Epithelial cell of proximal tubule (primary cell): Measurements from ENCODE around the gene PGK1. TPM values are rescaled to one million over a fixed set of nuclear protein-coding genes. Genes with fewer than 3 reads are reported as not detected.

Source experiments
- DNase-seq: peaks from one replicate; pipeline ENCODE4 v3.0.0-alpha.2; 2011; ENCODE audit warnings: low read depth
- H3K4me3 ChIP-seq: 2 replicates; pipeline ENCODE4 v1.5.1; 2011; ENCODE audit warnings: low read depth, mild to moderate bottlenecking, low read length
- total RNA-seq: library from RNA; depleted of rRNA; stranded (reverse); fragments of >200 nt; gene quantifications from 2 replicates; pipeline ENCODE4 v1.2.3, GENCODE V29; 2015
- TF ChIP-seq, protein P1 (sequence below): conservative IDR thresholded peaks from 2 replicates; pipeline ENCODE4 v1.5.1; 2012; ENCODE audit warnings: low read depth, mild to moderate bottlenecking, low read length

PGK1 gene
- total RNA-seq, 1 donor from 2014 or later = 729 TPM

DNA sequence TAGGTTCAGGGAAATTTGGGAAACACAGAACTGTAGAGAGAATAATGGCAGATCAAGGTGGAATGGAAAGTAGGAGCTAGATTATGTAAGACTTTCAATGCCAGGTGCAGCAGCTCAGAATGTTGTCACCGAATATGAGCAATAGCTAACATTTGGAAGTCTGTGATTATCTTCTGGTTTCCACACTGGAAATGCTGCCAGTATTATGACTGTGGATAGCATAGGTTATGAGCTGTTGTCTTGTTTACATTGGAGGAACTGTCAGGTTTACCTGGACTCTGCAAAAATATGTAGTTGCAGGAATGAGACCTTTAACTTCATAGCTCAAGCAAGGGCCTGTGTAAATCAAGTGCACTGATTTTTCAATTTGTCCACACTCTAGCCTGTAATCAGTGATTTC, 61.4 kb downstream of the PGK1 start:
- TF ChIP-seq, protein P1, sequence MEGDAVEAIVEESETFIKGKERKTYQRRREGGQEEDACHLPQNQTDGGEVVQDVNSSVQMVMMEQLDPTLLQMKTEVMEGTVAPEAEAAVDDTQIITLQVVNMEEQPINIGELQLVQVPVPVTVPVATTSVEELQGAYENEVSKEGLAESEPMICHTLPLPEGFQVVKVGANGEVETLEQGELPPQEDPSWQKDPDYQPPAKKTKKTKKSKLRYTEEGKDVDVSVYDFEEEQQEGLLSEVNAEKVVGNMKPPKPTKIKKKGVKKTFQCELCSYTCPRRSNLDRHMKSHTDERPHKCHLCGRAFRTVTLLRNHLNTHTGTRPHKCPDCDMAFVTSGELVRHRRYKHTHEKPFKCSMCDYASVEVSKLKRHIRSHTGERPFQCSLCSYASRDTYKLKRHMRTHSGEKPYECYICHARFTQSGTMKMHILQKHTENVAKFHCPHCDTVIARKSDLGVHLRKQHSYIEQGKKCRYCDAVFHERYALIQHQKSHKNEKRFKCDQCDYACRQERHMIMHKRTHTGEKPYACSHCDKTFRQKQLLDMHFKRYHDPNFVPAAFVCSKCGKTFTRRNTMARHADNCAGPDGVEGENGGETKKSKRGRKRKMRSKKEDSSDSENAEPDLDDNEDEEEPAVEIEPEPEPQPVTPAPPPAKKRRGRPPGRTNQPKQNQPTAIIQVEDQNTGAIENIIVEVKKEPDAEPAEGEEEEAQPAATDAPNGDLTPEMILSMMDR = no peak
- no peak overlapping the region for H3K4me3 ChIP-seq
- DNase-seq = no peak

DNA sequence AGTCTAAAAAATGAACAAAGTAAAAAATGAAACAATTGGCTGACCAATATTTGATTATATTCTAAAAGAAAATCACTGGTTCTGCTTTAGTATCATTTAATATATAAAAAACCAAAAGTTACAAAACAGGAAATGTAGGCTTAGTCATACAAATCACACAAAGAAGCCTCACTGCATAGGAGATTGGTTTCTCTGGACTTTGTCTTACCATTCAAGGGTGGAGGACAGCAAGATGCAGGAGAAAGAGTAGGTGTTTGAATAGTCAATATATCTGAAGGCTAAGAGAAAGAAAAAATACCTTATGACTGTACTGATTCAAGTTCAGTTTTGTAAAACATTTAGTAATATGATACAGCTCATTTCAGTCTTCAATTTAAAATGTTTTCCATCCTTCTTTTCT, 64.0 kb downstream of the PGK1 start:
- DNase-seq = no peak
- H3K4me3 ChIP-seq = no peak overlapping the region
- TF ChIP-seq, protein P1 = no peak

Other genes with a start within 250 kb of the PGK1 start
- 40.5 and 61.6 TPM in 2 replicates for gene MAGT1, start 208.8 kb upstream of the PGK1 start, total RNA-seq
- 285 and 410 TPM in 2 replicates for gene COX7B, start 204.8 kb upstream of the PGK1 start, total RNA-seq
- 2.4 and 3.9 TPM in 2 replicates for gene ATP7A, start 193.6 kb upstream of the PGK1 start, total RNA-seq
- 0.52 TPM in 1 of 2 replicates, not detected in the other for gene PGAM4, start 134.6 kb upstream of the PGK1 start, total RNA-seq
- 18.6 and 65.7 TPM in 2 replicates for gene TAF9B, start 35.4 kb downstream of the PGK1 start, total RNA-seq
- gene CYSLTR1, start 223.4 kb downstream of the PGK1 start, total RNA-seq = 0.07 TPM in 1 of 2 replicates, not detected in the other